GM19397 (cell line): Measurements from ENCODE around the gene DCUN1D1.

Experiments used
- ATAC-seq: cut with Tn5 transposase; IDR thresholded peaks from one replicate; pipeline ENCODE4 v1.9.1; 2021; ENCODE audit warnings: mild to moderate bottlenecking, moderate library complexity; ENCODE audit not compliant: unreplicated experiment

DCUN1D1 gene

GRCh38 chr3:182902236-182902635 is 78.1 kb downstream of the DCUN1D1 start:
- no peak for ATAC-seq

- ATAC-seq: no peak
These were observed 83.8 kb downstream of the DCUN1D1 start for GRCh38 chr3:182896553-182896952.

GRCh38 chr3:182895513-182896112 is 84.7 kb downstream of the DCUN1D1 start:
- no peak for ATAC-seq

- no peak for ATAC-seq
These were observed 88.1 kb downstream of the DCUN1D1 start for GRCh38 chr3:182892226-182892625.

GRCh38 chr3:182891364-182891763 is 89.0 kb downstream of the DCUN1D1 start:
- ATAC-seq: no peak

- ATAC-seq: no peak
These were observed 90.2 kb downstream of the DCUN1D1 start for GRCh38 chr3:182889948-182890629.
